GM23338 (cell line): Measurements from ENCODE around the gene ZNF592. TPM values are rescaled to one million over a fixed set of nuclear protein-coding genes. Genes with fewer than 3 reads are reported as not detected.
A peak's percentile ranks its signal among the peaks of the same experiment; 100 is the strongest.

Source experiments
- ATAC-seq: fragments of 200-7000 bp; cut with Tn5 transposase; 3 replicates; pipeline ENCODE4 v1.9.1; 2020
- DNase-seq: peaks from one replicate; pipeline ENCODE4 v3.0.0-alpha.2; 2015; ENCODE audit warnings: low spot score
- H2AFZ ChIP-seq: fragments of 200-600 bp; sonication (generic); 2 replicates; pipeline ENCODE4 v1.8.0; 2016; ENCODE audit warnings: antibody characterized with exemption, mild to moderate bottlenecking, moderate library complexity
- H3F3A ChIP-seq: fragments of 200-600 bp; sonication (generic); replicated peaks from 2 replicates; pipeline ENCODE4 v1.8.0; 2017; ENCODE audit warnings: antibody characterized with exemption, mixed run types, low read depth
- H3K27ac ChIP-seq: fragments of 200-600 bp; sonication (generic); 2 replicates; pipeline ENCODE4 v1.6.1; 2016; ENCODE audit warnings: low read depth
- H3K27me3 ChIP-seq: fragments of 200-600 bp; sonication (generic); 2 replicates; pipeline ENCODE4 v1.8.0; 2016; ENCODE audit warnings: mild to moderate bottlenecking, mixed run types, moderate library complexity; ENCODE audit not compliant: insufficient read depth
- H3K36me3 ChIP-seq: fragments of 200-600 bp; sonication (generic); 2 replicates; pipeline ENCODE4 v1.8.0; 2016; ENCODE audit warnings: mild to moderate bottlenecking; ENCODE audit not compliant: insufficient read depth
- H3K4me1 ChIP-seq: fragments of 200-600 bp; sonication (generic); 2 replicates; pipeline ENCODE4 v1.8.0; 2016; ENCODE audit warnings: mild to moderate bottlenecking, moderate library complexity; ENCODE audit not compliant: insufficient read depth
- H3K4me2 ChIP-seq: fragments of 200-600 bp; sonication (generic); 2 replicates; pipeline ENCODE4 v1.7.1; 2017; ENCODE audit warnings: mixed run types
- H3K4me3 ChIP-seq: fragments of 200-600 bp; sonication (generic); 2 replicates; pipeline ENCODE4 v1.6.1; 2016; ENCODE audit warnings: mixed run types
- H3K79me2 ChIP-seq: fragments of 200-600 bp; sonication (generic); replicated peaks from 2 replicates; pipeline ENCODE4 v1.8.0; 2017; ENCODE audit warnings: mild to moderate bottlenecking; ENCODE audit not compliant: insufficient read depth
- H3K9me2 ChIP-seq: fragments of 200-600 bp; sonication (generic); 2 replicates; pipeline ENCODE4 v1.8.0; 2017; ENCODE audit not compliant: insufficient read depth
- H4K20me1 ChIP-seq: fragments of 200-600 bp; sonication (generic); replicated peaks from 2 replicates; pipeline ENCODE4 v1.8.0; 2017; ENCODE audit warnings: mild to moderate bottlenecking; ENCODE audit not compliant: insufficient read depth
- H3K27ac Mint-ChIP-seq: 2 replicates; pipeline ENCODE4 v1.8.0; 2020; ENCODE audit warnings: inconsistent platforms, mild to moderate bottlenecking, moderate library complexity, mixed read lengths
- H3K27me3 Mint-ChIP-seq: 3 replicates; pipeline ENCODE4 v1.8.0; 2022; ENCODE audit warnings: low read depth, mild to moderate bottlenecking, moderate library complexity, mixed read lengths, inconsistent platforms; ENCODE audit not compliant: insufficient read depth, poor library complexity
- H3K36me3 Mint-ChIP-seq: 3 replicates; pipeline ENCODE4 v1.8.0; 2021; ENCODE audit warnings: low read depth, mild to moderate bottlenecking, inconsistent platforms, moderate library complexity, mixed read lengths
- H3K4me1 Mint-ChIP-seq: 3 replicates; pipeline ENCODE4 v1.8.0; 2020; ENCODE audit warnings: mild to moderate bottlenecking, inconsistent platforms, mixed read lengths
- H3K4me3 Mint-ChIP-seq: 3 replicates; pipeline ENCODE4 v1.8.0; 2021; ENCODE audit warnings: moderate library complexity, mild to moderate bottlenecking, inconsistent platforms, mixed read lengths
- H3K9me3 Mint-ChIP-seq: 3 replicates; pipeline ENCODE4 v1.8.0; 2020; ENCODE audit warnings: moderate library complexity, mild to moderate bottlenecking, inconsistent platforms, mixed read lengths
- CREB1 ChIP-seq: fragments of 250-450 bp; sonication (Bioruptor Pico); IDR thresholded peaks from 2 replicates; pipeline ENCODE4 v1.5.0; 2020; ENCODE audit warnings: low read depth, mild to moderate bottlenecking, moderate library complexity
- CTCF ChIP-seq, 2 experiments: fragments of 200-600 bp in 1 of 2; sonication (generic) in 1 of 2; conservative IDR thresholded peaks; 2 replicates each; pipeline versions ENCODE4 v1.5.1 to v1.6.1; 2016 to 2017; ENCODE audit warnings: antibody characterized with exemption in 2 of 2, low read depth in 2 of 2, mild to moderate bottlenecking in 2 of 2, moderate library complexity in 1 of 2
- EZH2 ChIP-seq: fragments of 200-600 bp; sonication (generic); IDR thresholded peaks from one replicate; pipeline ENCODE4 v1.8.0; 2017; ENCODE audit warnings: antibody characterized with exemption, mild to moderate bottlenecking, low read depth; ENCODE audit not compliant: unreplicated experiment
- EZH2phosphoT487 ChIP-seq: fragments of 200-600 bp; sonication (generic); IDR thresholded peaks from one replicate; pipeline ENCODE4 v1.8.1; 2018; ENCODE audit warnings: antibody characterized with exemption; ENCODE audit not compliant: unreplicated experiment
- JUNB ChIP-seq: IDR thresholded peaks from one replicate; pipeline ENCODE4 v1.6.1; 2016; ENCODE audit warnings: antibody characterized with exemption; ENCODE audit not compliant: unreplicated experiment
- NANOG ChIP-seq: IDR thresholded peaks from 2 replicates; pipeline ENCODE4 v1.6.1; 2016; ENCODE audit warnings: antibody characterized with exemption, borderline replicate concordance
- POLR2AphosphoS5 ChIP-seq: IDR thresholded peaks from 2 replicates; pipeline ENCODE4 v1.6.1; 2016; ENCODE audit warnings: antibody characterized with exemption, low read depth
- REST ChIP-seq: IDR thresholded peaks from one replicate; pipeline ENCODE4 v1.6.1; 2018; ENCODE audit warnings: antibody characterized with exemption; ENCODE audit not compliant: unreplicated experiment
- STAT1 ChIP-seq: IDR thresholded peaks from one replicate; pipeline ENCODE4 v1.6.1; 2016; ENCODE audit warnings: antibody characterized with exemption; ENCODE audit not compliant: unreplicated experiment
- ZNF114 ChIP-seq: fragments of 250-450 bp; sonication (Bioruptor Pico); IDR thresholded peaks from 2 replicates; pipeline ENCODE4 v1.5.0; 2020; ENCODE audit warnings: mild to moderate bottlenecking, moderate library complexity
- ZNF331 ChIP-seq: fragments of 250-450 bp; sonication (Bioruptor Pico); IDR thresholded peaks from 2 replicates; pipeline ENCODE4 v1.5.0; 2020; ENCODE audit warnings: low read depth, mild to moderate bottlenecking, moderate library complexity
- ZNF462 ChIP-seq: fragments of 250-450 bp; sonication (Bioruptor Pico); IDR thresholded peaks from 2 replicates; pipeline ENCODE4 v1.5.0; 2020; ENCODE audit warnings: mild to moderate bottlenecking, moderate library complexity
- polyA plus RNA-seq: library from polyadenylated mRNA; unstranded; fragments of >200 nt; fragmentation: Nextera tagmentation; extraction: Ambion mirVana; gene quantifications from 2 replicates; pipeline ENCODE4 v1.2.1, GENCODE V29; 2016
- total RNA-seq: library from RNA; depleted of rRNA; stranded (reverse); fragments of >200 nt; shearing (Covaris generic); gene quantifications from 2 replicates; pipeline ENCODE4 v1.2.3, GENCODE V29; 2014
- TF ChIP-seq, protein P1 (sequence below): IDR thresholded peaks from 2 replicates; pipeline ENCODE4 v1.6.1; 2016; ENCODE audit warnings: antibody characterized with exemption

The ZNF592 gene
- total and polyA plus RNA-seq, 2 experiments from 2014 or later = 4.4 to 21.4 TPM

DNA sequence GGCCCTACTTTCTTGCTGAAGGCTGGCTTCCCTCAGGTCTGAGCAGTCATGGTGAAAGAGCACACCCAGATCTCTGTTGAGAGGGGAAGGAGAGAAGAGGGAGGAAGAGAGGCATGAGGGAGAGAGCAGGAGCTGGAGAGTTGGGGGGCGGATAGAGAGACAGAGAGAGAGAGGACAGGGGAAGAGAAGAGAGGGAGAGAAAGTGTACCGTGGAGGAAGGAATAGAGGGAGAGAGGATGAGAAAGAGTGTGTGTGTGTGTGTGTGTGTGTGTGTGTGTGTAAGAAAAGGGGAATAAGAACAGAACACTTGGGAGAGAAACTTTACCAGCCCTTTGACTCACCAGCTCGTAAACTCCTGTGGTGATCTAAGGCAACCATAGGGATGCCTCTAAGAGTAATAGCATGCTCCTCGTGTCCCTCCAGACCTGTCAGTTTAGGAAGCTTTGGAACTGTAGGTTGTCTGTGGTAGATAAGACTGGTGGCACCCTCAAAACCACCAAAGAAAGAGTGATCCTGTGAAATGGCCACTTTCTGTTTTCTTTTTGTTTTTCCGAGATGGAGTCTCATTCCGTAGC is 18.2 kb downstream of the ZNF592 start:
- no peaks in the 10 kb centered on the region for H3K9me3 Mint-ChIP-seq
- peaks cover 11% of the 10 kb centered on the region; the same call in 1 of the 2 replicates for H4K20me1 ChIP-seq
- H3F3A ChIP-seq = 0 out of 2 replicates have a peak, but pooled peaks cover 4% of the 10 kb centered on the region
- DNase-seq (no peak), ATAC-seq (no peak)
- H3K4me3 ChIP-seq = no peak overlapping the region
- H3K27me3 ChIP-seq = no peaks in the 10 kb centered on the region
- H3K4me3 Mint-ChIP-seq = no peak overlapping the region
- H2AFZ ChIP-seq = no peak overlapping the region
- no peaks in the 10 kb centered on the region; the same call in 1 of the 2 replicates for H3K4me1 ChIP-seq
- H3K27ac Mint-ChIP-seq = no peak overlapping the region
- peaks cover 2% of the 10 kb centered on the region for H3K27me3 Mint-ChIP-seq
- H3K4me1 Mint-ChIP-seq = peaks cover 6% of the 10 kb centered on the region; the same call in 1 of the 3 replicates
- H3K27ac ChIP-seq = peak overlapping the region; percentile 63; the same call in 1 of the 2 replicates
- no peak overlapping the region for H3K4me2 ChIP-seq
- peaks cover 72% of the 10 kb centered on the region for H3K79me2 ChIP-seq
- H3K36me3 Mint-ChIP-seq = peaks cover 24% of the 10 kb centered on the region
- TF ChIP-seq EZH2 (no peak), REST (no peak), CREB1 (no peak), ZNF114 (no peak), EZH2phosphoT487 (no peak), JUNB (no peak), POLR2AphosphoS5 (no peak), ZNF462 (no peak), CTCF (conservative IDR thresholded peaks at IDR 0.05; ENCODE audit: low read depth in 2 of 2) (no peak), STAT1 (no peak), NANOG (no peak), ZNF331 (CRISPR knock-in tag) (no peak)
- TF ChIP-seq, protein P1, sequence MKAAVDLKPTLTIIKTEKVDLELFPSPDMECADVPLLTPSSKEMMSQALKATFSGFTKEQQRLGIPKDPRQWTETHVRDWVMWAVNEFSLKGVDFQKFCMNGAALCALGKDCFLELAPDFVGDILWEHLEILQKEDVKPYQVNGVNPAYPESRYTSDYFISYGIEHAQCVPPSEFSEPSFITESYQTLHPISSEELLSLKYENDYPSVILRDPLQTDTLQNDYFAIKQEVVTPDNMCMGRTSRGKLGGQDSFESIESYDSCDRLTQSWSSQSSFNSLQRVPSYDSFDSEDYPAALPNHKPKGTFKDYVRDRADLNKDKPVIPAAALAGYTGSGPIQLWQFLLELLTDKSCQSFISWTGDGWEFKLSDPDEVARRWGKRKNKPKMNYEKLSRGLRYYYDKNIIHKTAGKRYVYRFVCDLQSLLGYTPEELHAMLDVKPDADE = no peak
- no peaks in the 10 kb centered on the region for H3K9me2 ChIP-seq
- H3K36me3 ChIP-seq = no peaks in the 10 kb centered on the region
